ENCODE data around the gene RASSF3. TPM values are rescaled to one million over a fixed set of nuclear protein-coding genes. Genes with fewer than 3 reads are reported as not detected.

The RASSF3 gene
- total and polyA plus RNA-seq, 2 of the 13 experiments (the other 11 are each of a cell fraction or from before 2014, with no cell fraction given) = 15.5 to 16.0 TPM

GRCh38 chr12:64656429-64656828 lies 46.1 kb downstream of the RASSF3 start (continued):
- TF ChIP-seq SNRNP70 (IDR thresholded peaks at IDR 0.05; ENCODE audit: low read depth, low read length) (no peak), ZNF446 (CRISPR knock-in tag; IDR thresholded peaks at IDR 0.05) (no peak), MEIS1 (CRISPR knock-in tag; IDR thresholded peaks at IDR 0.05; ENCODE audit: borderline replicate concordance) (no peak), SALL2 (CRISPR knock-in tag; IDR thresholded peaks at IDR 0.05) (no peak), KAT7 (CRISPR knock-in tag; IDR thresholded peaks at IDR 0.05; ENCODE audit: borderline replicate concordance) (no peak), HHEX (CRISPR knock-in tag; IDR thresholded peaks at IDR 0.05) (peak; percentile 58; the same call in 1 of the 2 replicates), NONO (IDR thresholded peaks at IDR 0.05) (no peak), NONO (CRISPR knock-in tag; conservative IDR thresholded peaks at IDR 0.05) (no peak), ZBTB7A (CRISPR knock-in tag; IDR thresholded peaks at IDR 0.05) (no peak), HMGXB4 (CRISPR knock-in tag; IDR thresholded peaks at IDR 0.05; ENCODE audit: borderline replicate concordance in 1 of 2, low read depth in 1 of 2) (no peak), ATF1 (CRISPR knock-in tag; IDR thresholded peaks at IDR 0.05) (no peak), PHF5A (CRISPR knock-in tag; IDR thresholded peaks at IDR 0.05; ENCODE audit: low read depth, unreplicated experiment) (no peak), AKNA (CRISPR knock-in tag; IDR thresholded peaks at IDR 0.05; ENCODE audit: borderline replicate concordance) (no peak), ARNT2 (CRISPR knock-in tag; IDR thresholded peaks at IDR 0.05; ENCODE audit: low read depth) (no peak), ZNF720 (CRISPR knock-in tag; IDR thresholded peaks at IDR 0.05) (no peak), FUBP1 (CRISPR knock-in tag; IDR thresholded peaks at IDR 0.05; ENCODE audit: borderline replicate concordance) (no peak), ZNF766 (CRISPR knock-in tag; IDR thresholded peaks at IDR 0.05; ENCODE audit: borderline replicate concordance) (no peak), NR2F2 (IDR thresholded peaks at IDR 0.05; ENCODE audit: borderline replicate concordance, low read depth) (peak; percentile 68), RXRB (CRISPR knock-in tag; IDR thresholded peaks at IDR 0.05; ENCODE audit: borderline replicate concordance) (peak; percentile 64; the same call in 1 of the 2 replicates), HOMEZ (CRISPR knock-in tag; IDR thresholded peaks at IDR 0.05; ENCODE audit: low read depth) (peak; percentile 25; the same call in 1 of the 2 replicates), ZNF274 (CRISPR knock-in tag; IDR thresholded peaks at IDR 0.05) (no peak)

All from HepG2 (cell line).